ENCODE measurements around the gene DNAH17.

Gene DNAH17

GRCh38 chr17:78374631-78375274 is 202.4 kb downstream of the DNAH17 start:
- H3K36me3 Mint-ChIP-seq (ENCODE audit: low read depth): peaks cover 8% of the 10 kb centered on the region
- H3K27me3 Mint-ChIP-seq: peaks cover 1% of the 10 kb centered on the region
- intact Hi-C loops (cut with micrococcal nuclease): no loop called here
- H3K4me3 Mint-ChIP-seq: no peak overlapping the region
- no peaks in the 10 kb centered on the region for H3K9me3 Mint-ChIP-seq
- peak overlapping the region; percentile 79 for H3K27ac Mint-ChIP-seq
- peaks cover 49% of the 10 kb centered on the region for H3K4me1 Mint-ChIP-seq (ENCODE audit: low read depth)

GRCh38 chr17:78374189-78374588 is 203.0 kb downstream of the DNAH17 start:
- H3K9me3 Mint-ChIP-seq: no peaks in the 10 kb centered on the region
- intact Hi-C loops (cut with micrococcal nuclease): no loop called here
- peaks cover 7% of the 10 kb centered on the region for H3K36me3 Mint-ChIP-seq (ENCODE audit: low read depth)
- no peak overlapping the region for H3K4me3 Mint-ChIP-seq
- peaks cover 45% of the 10 kb centered on the region for H3K4me1 Mint-ChIP-seq (ENCODE audit: low read depth)
- H3K27me3 Mint-ChIP-seq: peaks cover 2% of the 10 kb centered on the region
- peak overlapping the region; percentile 79 for H3K27ac Mint-ChIP-seq
